Calu3 (cell line): ENCODE data around the gene ATP6V1A. TPM values are rescaled to one million over a fixed set of nuclear protein-coding genes. Genes with fewer than 3 reads are reported as not detected.

Experiments used
- BruUV-seq: library from RNA; stranded (reverse); fragments of 400-500 nt; replicated peaks from 2 replicates; lab custom pipeline; 2021; lab: Mats Ljungman, UMichigan
- CTCF ChIA-PET: fragments of 300-600 bp; sonication (Branson Sonifier 250); formaldehyde crosslinking; loops from one replicate; lab custom pipeline; 2022; ENCODE audit warnings: antibody characterized with exemption; lab: Charles Lee
- DNase-seq: peaks from one replicate; pipeline ENCODE4 v3.0.0; 2022
- H3K27ac Mint-ChIP-seq: one replicate; pipeline ENCODE4 v1.8.0; 2022; ENCODE audit warnings: mixed read lengths; ENCODE audit not compliant: unreplicated experiment
- H3K27me3 Mint-ChIP-seq: one replicate; pipeline ENCODE4 v1.8.0; 2022; ENCODE audit warnings: mixed read lengths; ENCODE audit not compliant: unreplicated experiment
- H3K36me3 Mint-ChIP-seq: one replicate; pipeline ENCODE4 v1.8.0; 2022; ENCODE audit warnings: mild to moderate bottlenecking, moderate library complexity, mixed read lengths; ENCODE audit not compliant: insufficient read depth, unreplicated experiment
- H3K4me1 Mint-ChIP-seq: one replicate; pipeline ENCODE4 v1.8.0; 2022; ENCODE audit warnings: mild to moderate bottlenecking, low read depth, mixed read lengths; ENCODE audit not compliant: unreplicated experiment
- H3K4me3 Mint-ChIP-seq: one replicate; pipeline ENCODE4 v1.8.0; 2022; ENCODE audit warnings: mild to moderate bottlenecking, low read depth, moderate library complexity, mixed read lengths; ENCODE audit not compliant: unreplicated experiment
- H3K9me3 Mint-ChIP-seq: one replicate; pipeline ENCODE4 v1.8.0; 2022; ENCODE audit warnings: low read depth, mixed read lengths; ENCODE audit not compliant: unreplicated experiment
- CTCF ChIP-seq: fragments of 200-600 bp; IDR thresholded peaks from one replicate; pipeline ENCODE4 v1.8.0; 2022; ENCODE audit warnings: antibody characterized with exemption; ENCODE audit not compliant: unreplicated experiment
- intact Hi-C: fragments of 100-400 bp; cut with micrococcal nuclease; formaldehyde crosslinking; loops from one replicate; pipeline ENCODE4 v1.10.0; 2022; ENCODE audit not compliant: unreplicated experiment
- total RNA-seq: library from RNA; stranded (reverse); gene quantifications from 2 replicates; pipeline ENCODE4 v1.2.3, GENCODE V29; 2022

ATP6V1A gene
- total RNA-seq, 1 experiment from 2014 or later = 65.2 TPM

GRCh38 chr3:113745756-113746547 lies 883 bp upstream of the ATP6V1A start, which contains the start of gene NAA50:
TSS of gene NAA50 (minus strand) at chr3:113746249. CDS start at chr3:113745949, 300 bp downstream.
- peak; percentile 91 for DNase-seq
- peak within 1 kb of the TSS; percentile 100 for H3K4me3 Mint-ChIP-seq
- peaks cover 32% of the 10 kb centered on the region for H3K4me1 Mint-ChIP-seq
- peak within 1 kb of the TSS; percentile 97 for H3K27ac Mint-ChIP-seq
- H3K27me3 Mint-ChIP-seq = no peaks in the 10 kb centered on the region
- CTCF ChIA-PET = interaction anchor here (0.6 to 1.6 kb wide), 10 partner anchors 10 to 167 kb away, joined by 3 to 21 read pairs (median 5); partner anchors contain the start of gene GRAMD1C
- TF ChIP-seq CTCF = no peak
- intact Hi-C loops = no loop called here
- H3K36me3 Mint-ChIP-seq = peaks cover 43% of the 10 kb centered on the region
- BruUV-seq = no TSS peak
- no peaks in the 10 kb centered on the region for H3K9me3 Mint-ChIP-seq

DNA sequence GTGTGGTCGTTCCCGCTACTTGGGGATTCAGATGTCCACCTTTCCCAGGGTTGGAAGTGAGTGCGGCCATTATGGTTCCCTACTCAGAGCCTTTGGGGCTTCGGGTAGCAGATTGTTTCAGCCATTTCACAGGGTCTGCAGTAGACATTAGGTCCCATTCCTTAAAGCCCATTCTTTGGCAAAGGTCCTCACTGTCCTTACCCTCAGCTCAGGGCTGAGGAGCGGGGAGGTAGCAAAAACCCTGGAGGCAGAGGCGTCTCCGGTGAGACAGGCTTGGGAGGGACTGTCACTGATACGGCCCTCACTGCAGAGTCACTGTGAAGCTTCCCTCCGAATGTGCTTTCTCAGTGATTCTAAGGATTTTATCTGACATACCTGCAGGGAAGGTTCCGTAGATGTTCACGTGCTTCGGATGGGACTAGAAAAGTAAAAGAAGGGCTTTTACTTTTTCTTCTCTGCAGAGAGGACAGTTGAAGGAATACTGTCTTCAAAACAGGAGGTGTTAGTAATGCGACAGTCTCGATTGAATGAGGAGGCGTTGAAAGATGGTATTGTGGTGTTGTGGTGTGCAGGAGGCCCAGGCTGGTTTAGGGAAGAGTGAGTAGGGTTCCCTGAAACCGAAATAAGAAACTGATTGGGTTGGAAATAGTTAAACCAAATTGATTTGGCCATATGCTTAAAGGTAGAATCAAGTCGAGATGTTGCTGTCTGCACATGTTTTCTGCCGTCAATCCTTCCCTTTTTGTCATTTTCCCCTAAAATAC lies 630 bp downstream of the ATP6V1A start:
- H3K4me1 Mint-ChIP-seq = peaks cover 21% of the 10 kb centered on the region
- CTCF ChIA-PET = interaction anchor here (0.5 to 1.3 kb wide), 3 partner anchors 11 to 97 kb away, joined by 3 read pairs; no protein-coding TSS in a partner anchor
- no peak for TF ChIP-seq CTCF
- H3K36me3 Mint-ChIP-seq = peaks cover 43% of the 10 kb centered on the region
- peak overlapping the region; percentile 100 for H3K4me3 Mint-ChIP-seq
- peak overlapping the region; percentile 97 for H3K27ac Mint-ChIP-seq
- intact Hi-C loops = no loop called here
- H3K27me3 Mint-ChIP-seq = no peaks in the 10 kb centered on the region
- no peaks in the 10 kb centered on the region for H3K9me3 Mint-ChIP-seq
- DNase-seq = no peak
- TSS peak; percentile 40 for BruUV-seq

DNA sequence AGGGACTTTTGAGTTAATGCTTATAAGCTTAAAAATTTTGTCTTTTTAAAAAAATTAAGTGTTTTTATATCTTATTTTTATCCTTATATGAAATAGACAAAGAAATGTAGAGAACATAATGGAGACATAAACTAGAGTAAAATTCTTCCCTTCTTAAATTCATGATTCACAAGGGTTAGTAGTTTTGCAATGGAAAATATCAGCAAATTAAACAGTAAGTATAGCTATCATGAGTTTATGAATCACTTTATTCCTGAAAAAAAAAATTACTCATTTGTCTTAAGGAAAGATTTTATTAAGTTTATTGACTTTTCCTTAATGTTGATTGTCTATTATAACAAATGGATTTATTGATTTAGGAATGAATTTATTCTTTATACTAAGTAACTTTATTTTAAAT lies 4.3 kb downstream of the ATP6V1A start:
- no peak for TF ChIP-seq CTCF
- Mint-ChIP-seq H3K27me3 (no peaks in the 10 kb centered on the region), H3K4me3 (no peak overlapping the region), H3K27ac (no peak overlapping the region), H3K4me1 (peaks cover 15% of the 10 kb centered on the region), H3K36me3 (peaks cover 21% of the 10 kb centered on the region), H3K9me3 (no peaks in the 10 kb centered on the region)
- CTCF ChIA-PET = no interaction called here
- BruUV-seq = no TSS peak
- DNase-seq = no peak
- intact Hi-C loops = no loop called here

GRCh38 chr3:113753376-113753985 lies 6.6 kb downstream of the ATP6V1A start:
- no peak for DNase-seq
- no peaks in the 10 kb centered on the region for H3K36me3 Mint-ChIP-seq
- BruUV-seq = no TSS peak
- intact Hi-C loops = no loop called here
- no peak overlapping the region for H3K27ac Mint-ChIP-seq
- H3K4me3 Mint-ChIP-seq = no peak overlapping the region
- peaks cover 14% of the 10 kb centered on the region for H3K4me1 Mint-ChIP-seq
- H3K27me3 Mint-ChIP-seq = no peaks in the 10 kb centered on the region
- H3K9me3 Mint-ChIP-seq = peaks cover 3% of the 10 kb centered on the region
- CTCF ChIA-PET = no interaction called here
- no peak for TF ChIP-seq CTCF
